Upper lobe of right lung (tissue), 1 donor: ENCODE measurements around the gene GPATCH2L. TPM values are rescaled to one million over a fixed set of nuclear protein-coding genes. Genes with fewer than 3 reads are reported as not detected.

Experiments
- ATAC-seq: fragments of 200-7000 bp; cut with Tn5 transposase; one replicate; pipeline ENCODE4 v1.9.1; 2020; ENCODE audit warnings: mild to moderate bottlenecking, moderate library complexity
- DNase-seq: peaks from one replicate; pipeline ENCODE4 v3.0.0-alpha.2; 2020
- H3K27ac ChIP-seq: fragments of 200-600 bp; one replicate; pipeline ENCODE4 v1.8.0; 2022
- H3K27me3 ChIP-seq: fragments of 200-600 bp; one replicate; pipeline ENCODE4 v1.8.0; 2022; ENCODE audit warnings: mild to moderate bottlenecking
- H3K36me3 ChIP-seq: fragments of 200-600 bp; one replicate; pipeline ENCODE4 v1.8.0; 2022
- H3K4me1 ChIP-seq: fragments of 200-600 bp; one replicate; pipeline ENCODE4 v1.8.0; 2022
- H3K4me3 ChIP-seq: fragments of 200-600 bp; one replicate; pipeline ENCODE4 v1.8.0; 2022; ENCODE audit warnings: mild to moderate bottlenecking
- H3K9me3 ChIP-seq: fragments of 200-600 bp; one replicate; pipeline ENCODE4 v1.8.0; 2022
- CTCF ChIP-seq: fragments of 200-600 bp; IDR thresholded peaks from one replicate; pipeline ENCODE4 v1.8.0; 2022; ENCODE audit warnings: antibody characterized with exemption
- intact Hi-C: fragments of 100-400 bp; cut with DNase I; formaldehyde crosslinking; loops from one replicate; pipeline ENCODE4 v1.11.0; 2022
- total RNA-seq: library from RNA; stranded (reverse); fragmentation: NEBNext Ultra II Directional; extraction: Animal tissue kit (Norgen Biotek cat#: 25700); gene quantifications from one replicate; pipeline ENCODE4 v1.2.1, GENCODE V29; 2021
- donor health status: DM: no; HTN: yes; CAD: no; lungs with severe emphysema.

The GPATCH2L gene
- total RNA-seq, 1 donor from 2014 or later: 46.5 TPM

- ATAC-seq (no peak), DNase-seq (no peak)
- Histone ChIP-seq H3K4me3 (no peak overlapping the region), H3K9me3 (no peaks in the 10 kb centered on the region), H3K27ac (no peak overlapping the region), H3K4me1 (no peaks in the 10 kb centered on the region), H3K27me3 (no peaks in the 10 kb centered on the region), H3K36me3 (peaks cover 65% of the 10 kb centered on the region)
- intact Hi-C loops: no loop called here
- TF ChIP-seq CTCF: no peak
Observed at GRCh38 chr14:76193696-76194095, 42.0 kb downstream of the GPATCH2L start.

- TF ChIP-seq CTCF: no peak
- Histone ChIP-seq H3K36me3 (peaks cover 70% of the 10 kb centered on the region), H3K27ac (no peak overlapping the region), H3K4me1 (no peaks in the 10 kb centered on the region), H3K9me3 (no peaks in the 10 kb centered on the region), H3K4me3 (no peak overlapping the region), H3K27me3 (no peaks in the 10 kb centered on the region)
- DNase-seq (no peak), ATAC-seq (no peak)
- intact Hi-C loops: no loop called here
Observed at GRCh38 chr14:76194327-76194726, 42.6 kb downstream of the GPATCH2L start.

GRCh38 chr14:76195003-76195402 is 43.3 kb downstream of the GPATCH2L start:
- no peak for TF ChIP-seq CTCF
- Histone ChIP-seq H3K27ac (no peak overlapping the region), H3K4me1 (no peaks in the 10 kb centered on the region), H3K9me3 (no peaks in the 10 kb centered on the region), H3K36me3 (peaks cover 77% of the 10 kb centered on the region), H3K4me3 (no peak overlapping the region), H3K27me3 (no peaks in the 10 kb centered on the region)
- intact Hi-C loops: no loop called here
- DNase-seq (no peak), ATAC-seq (no peak)

GRCh38 chr14:76196980-76197695 is 45.4 kb downstream of the GPATCH2L start:
- H3K4me3 ChIP-seq: no peak overlapping the region
- ATAC-seq (no peak), DNase-seq (no peak)
- intact Hi-C loops: no loop called here
- H3K27ac ChIP-seq: no peak overlapping the region
- H3K36me3 ChIP-seq: peaks cover 84% of the 10 kb centered on the region
- no peak for TF ChIP-seq CTCF
- no peaks in the 10 kb centered on the region for H3K27me3 ChIP-seq
- no peaks in the 10 kb centered on the region for H3K4me1 ChIP-seq
- H3K9me3 ChIP-seq: no peaks in the 10 kb centered on the region

GRCh38 chr14:76201162-76201561 is 49.4 kb downstream of the GPATCH2L start:
- H3K4me1 ChIP-seq: no peaks in the 10 kb centered on the region
- no peak for TF ChIP-seq CTCF
- no peaks in the 10 kb centered on the region for H3K27me3 ChIP-seq
- peaks cover 51% of the 10 kb centered on the region for H3K36me3 ChIP-seq
- H3K27ac ChIP-seq: no peak overlapping the region
- H3K4me3 ChIP-seq: no peak overlapping the region
- no peak for DNase-seq
- intact Hi-C loops: no loop called here
- H3K9me3 ChIP-seq: no peaks in the 10 kb centered on the region
- ATAC-seq: no peak
